ENCODE results near the gene RHEB.

The RHEB gene

GRCh38 chr7:151447312-151447711, 72.4 kb downstream of the RHEB start:
- no peak for DNase-seq

GRCh38 chr7:151446412-151446811, 73.3 kb downstream of the RHEB start:
- no peak for DNase-seq

GRCh38 chr7:151444632-151445031, 75.1 kb downstream of the RHEB start:
- DNase-seq = no peak

DNA sequence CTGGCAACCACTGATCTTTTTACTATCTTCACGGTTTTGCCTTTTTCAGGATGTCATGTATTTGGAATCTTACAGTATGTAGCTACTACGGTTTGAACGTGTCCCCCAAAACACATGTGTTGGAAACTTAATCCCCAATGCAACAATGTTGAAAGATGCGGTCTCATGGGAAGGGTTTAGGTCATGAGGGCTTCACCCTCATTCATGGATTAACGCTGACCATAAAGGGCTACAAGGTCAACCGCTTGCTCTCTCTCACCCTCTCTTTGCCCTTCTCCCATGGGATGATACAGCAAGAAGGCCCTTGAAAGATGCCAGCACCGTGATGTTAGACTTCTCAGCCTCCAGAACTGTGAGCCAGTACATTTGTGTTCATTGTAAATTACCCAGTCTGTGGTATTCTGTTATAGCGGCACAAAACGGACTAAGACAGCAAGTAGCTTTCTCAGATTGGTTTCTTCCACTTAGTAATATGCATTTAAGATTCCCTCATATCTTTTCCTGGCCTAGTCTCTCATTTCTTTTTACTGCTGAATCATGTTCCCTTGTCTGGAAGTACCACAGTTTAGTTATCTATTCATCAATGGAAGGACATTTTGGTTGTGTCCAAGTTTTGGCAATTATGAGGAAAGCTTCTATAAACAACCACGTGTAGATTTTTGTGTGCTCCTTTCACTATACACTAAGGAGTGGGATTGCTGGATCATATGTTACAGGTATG, 76.8 kb downstream of the RHEB start:
- no peak for DNase-seq

DNA sequence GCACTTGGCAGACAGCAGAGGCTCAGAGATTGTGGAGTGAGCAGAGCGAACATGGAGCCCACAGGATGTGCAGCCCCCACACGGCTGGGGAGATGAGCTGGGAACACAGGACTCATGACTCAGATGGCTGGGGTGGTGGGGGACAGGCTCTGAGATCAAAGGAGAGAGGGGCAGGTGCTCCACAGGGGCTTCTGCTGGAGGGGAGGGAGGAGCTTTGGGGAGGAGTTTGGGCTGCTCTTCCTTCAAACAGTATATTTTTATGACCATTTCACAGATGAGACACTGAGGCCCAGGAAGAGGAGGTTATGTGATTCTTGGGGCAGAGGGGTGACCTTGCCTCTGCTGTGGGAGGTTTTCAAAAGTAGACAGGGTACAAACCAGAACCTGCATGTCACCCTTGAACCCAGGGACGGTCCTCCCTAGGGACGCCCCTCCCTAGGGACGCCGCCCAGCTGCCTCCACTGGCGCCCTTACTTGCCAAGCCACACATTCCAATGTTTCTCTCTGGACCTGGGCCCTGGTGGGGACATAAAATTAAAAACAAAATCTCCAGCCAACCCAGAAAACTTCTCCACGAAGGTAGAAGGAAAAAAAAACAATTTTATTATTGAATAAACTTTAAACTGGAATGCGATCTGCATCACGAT, 78.8 kb downstream of the RHEB start:
- DNase-seq = no peak

GRCh38 chr7:151439855-151440798, 79.6 kb downstream of the RHEB start, which contains the start of gene CRYGN:
Gene CRYGN, minus strand, starts transcription at chr7:151440141. Its CDS starts 224 bp downstream, at chr7:151439917.
- no peak for DNase-seq

- no peak for DNase-seq
Measured at GRCh38 chr7:151438864-151439601, 80.7 kb downstream of the RHEB start.

GRCh38 chr7:151437866-151438516, 81.7 kb downstream of the RHEB start:
- no peak for DNase-seq

- DNase-seq = no peak
Measured at GRCh38 chr7:151437159-151437553, 82.5 kb downstream of the RHEB start.

DNA sequence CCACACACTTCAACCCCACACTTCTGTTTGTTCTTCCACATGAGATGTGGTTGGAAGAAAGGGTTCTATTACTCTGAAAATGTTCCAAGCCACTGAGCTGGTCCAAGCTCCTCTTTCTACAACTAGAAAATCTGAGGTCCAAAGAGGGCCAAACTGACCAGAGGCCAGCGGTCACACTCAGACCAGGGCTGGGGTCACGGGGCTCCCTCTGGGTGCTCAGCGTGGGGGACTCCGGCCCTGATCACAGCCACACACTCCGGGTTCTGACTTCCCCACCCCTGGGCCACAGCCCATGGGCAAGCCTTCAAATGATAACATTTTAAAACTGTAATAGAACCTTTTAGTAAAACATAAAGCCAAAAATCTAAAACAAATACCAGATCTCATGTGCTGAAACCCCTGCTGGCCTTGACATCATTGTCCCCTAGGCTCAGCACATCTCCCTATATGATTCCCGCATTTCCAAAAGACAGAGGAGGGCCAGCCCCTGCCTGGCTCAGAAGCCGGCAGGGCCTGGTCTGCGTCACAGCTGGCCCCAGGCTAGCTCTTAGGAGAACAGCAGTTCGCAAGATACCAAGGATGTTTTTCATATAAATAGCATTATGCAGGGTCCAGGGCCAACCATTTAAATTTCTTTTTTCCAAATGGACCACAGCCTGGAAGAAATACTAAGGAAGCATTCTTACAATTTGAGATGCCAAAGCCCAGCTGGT, 83.1 kb downstream of the RHEB start:
- no peak for DNase-seq

DNA sequence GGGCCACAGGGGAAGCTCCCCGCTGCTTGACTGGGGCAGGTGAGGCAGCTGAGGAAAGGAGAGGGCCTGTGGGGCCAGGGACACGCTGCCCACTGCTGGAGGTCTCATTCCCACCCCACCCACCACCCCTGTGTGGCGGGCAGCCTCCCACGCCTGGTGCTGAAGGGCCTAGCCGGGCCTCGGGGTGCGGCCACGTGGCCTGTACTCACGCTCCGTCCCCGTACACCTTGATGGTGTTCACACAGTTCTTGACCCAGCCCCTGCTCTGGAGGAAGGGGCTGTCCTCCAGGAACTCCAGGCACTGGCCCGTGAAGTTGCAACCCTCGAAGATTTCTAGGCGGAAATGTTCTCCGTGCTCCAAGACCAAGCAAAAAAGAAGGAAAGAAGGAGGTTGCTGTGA, 83.7 kb downstream of the RHEB start:
- no peak for DNase-seq

DNA sequence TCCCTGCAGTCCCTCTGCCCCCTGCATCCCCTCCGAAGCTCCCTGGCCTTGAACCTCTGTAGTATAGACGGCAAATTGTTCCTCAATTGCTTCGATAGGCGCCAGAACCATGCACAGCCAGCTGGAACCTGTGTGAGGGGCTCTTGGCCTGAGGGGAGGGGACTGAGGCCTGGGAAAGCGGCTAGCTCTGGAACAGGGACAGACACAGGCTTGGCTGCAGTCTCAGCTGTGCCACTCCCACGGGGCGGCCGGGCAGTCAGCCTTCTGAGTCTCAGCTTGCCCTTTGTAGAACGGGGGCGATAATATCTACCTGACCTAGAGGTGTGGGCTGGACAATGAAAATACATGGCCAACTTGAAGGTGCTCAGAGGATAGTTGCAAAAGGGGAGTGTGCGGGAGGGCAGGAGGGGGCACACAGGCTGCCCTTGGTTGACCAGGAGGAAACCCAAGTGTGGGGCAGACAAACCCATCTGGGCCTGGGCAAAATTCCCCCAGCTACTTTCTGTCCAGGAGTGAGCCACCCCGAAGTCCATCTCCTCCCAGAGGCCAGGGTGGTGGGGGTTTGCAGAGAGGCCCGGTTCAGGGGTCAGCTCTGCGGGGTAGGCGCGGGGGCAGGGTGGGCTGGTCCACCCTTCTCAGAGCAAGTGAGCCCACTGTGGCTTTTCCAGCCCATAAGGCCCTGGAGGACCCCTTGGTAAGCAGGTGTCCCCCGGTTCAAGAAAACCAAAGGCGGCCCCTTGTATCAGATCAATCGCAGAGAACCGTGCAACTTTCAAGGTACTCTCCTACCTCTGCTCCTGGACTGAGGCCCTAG, 84.4 kb downstream of the RHEB start:
- DNase-seq = no peak

GRCh38 chr7:151434549-151434948, 85.1 kb downstream of the RHEB start:
- no peak for DNase-seq

- DNase-seq = no peak
Measured at GRCh38 chr7:151433721-151434400, 85.8 kb downstream of the RHEB start.

- no peak for DNase-seq
Measured at GRCh38 chr7:151432658-151433521, 86.8 kb downstream of the RHEB start.

- DNase-seq = no peak
Measured at GRCh38 chr7:151431768-151432311, 87.9 kb downstream of the RHEB start.

DNA sequence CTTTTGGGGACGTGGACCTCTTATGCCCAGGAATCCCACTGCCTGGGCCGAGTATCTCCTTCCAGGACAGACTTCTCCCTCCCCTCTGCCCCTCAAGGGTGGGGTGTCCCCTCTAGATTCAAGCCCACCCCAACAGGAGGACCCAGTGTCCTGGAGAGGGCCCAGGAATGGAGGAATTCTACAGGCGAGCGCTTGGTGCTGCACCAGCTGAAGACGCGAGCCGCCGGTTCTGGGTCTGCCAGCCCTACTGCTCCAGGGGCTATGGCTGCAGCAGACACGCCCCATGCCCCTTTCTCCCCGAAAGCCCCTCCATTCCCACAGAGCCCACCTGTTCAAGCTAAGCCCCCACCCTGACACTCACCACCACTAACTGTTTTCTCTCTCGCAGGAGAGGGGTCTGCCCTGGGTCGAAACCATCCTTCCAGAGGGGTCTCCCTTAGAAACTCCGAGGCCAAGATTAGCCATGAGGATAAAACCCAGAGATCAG, 88.4 kb downstream of the RHEB start:
- no peak for DNase-seq

DNA sequence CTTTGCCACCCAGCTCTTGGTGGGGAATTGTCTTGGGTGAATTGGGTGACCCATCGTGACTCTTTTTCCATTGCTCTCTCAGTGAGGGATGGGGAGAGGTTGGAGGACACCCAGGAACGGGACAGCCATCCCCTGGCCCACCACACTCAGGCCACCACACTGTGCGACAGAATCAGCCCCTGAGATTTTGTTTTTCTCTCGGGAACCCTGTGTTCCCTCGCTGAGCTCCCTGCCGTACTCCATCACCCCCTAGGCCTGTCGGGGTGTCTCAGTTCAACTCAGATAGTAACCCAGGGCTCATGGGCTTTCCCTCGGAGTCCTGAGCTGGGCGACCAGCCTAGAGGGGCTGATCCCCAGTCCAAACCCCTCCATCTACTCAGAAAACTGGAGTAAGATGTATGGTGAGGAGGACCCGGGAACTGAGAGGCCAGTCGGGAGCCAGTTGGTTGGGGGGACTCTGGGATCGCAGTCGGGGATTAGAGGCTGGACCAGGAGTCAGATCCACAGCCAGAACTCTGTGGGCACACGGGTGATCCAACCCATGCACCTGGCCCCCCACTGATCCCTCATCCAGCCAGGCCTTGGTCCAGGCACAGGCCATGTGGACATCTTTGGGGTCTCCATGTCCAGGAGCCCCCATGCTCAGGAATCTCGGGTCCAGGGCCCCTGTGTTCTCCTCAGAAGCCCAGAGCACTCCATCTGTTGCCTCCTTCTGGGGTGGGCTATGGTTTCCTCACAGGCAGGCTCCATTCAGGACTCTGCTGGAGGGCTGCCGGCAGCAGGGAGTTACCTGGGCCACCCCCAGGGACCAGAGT, 89.1 kb downstream of the RHEB start:
- DNase-seq = no peak
